NCI-H2107 treated with DMSO at 0.1 percent for 48 hours (cell line): Measurements from ENCODE around the gene ADGRG3.

Source experiments
- DNase-seq: peaks from one replicate; lab custom pipeline; 2025; ENCODE audit not compliant: unreplicated experiment; lab: John Stamatoyannopoulos, UW

ADGRG3 gene

GRCh38 chr16:57679016-57679415, 10.9 kb downstream of the ADGRG3 start:
- no peak for DNase-seq

GRCh38 chr16:57679767-57680482, 11.8 kb downstream of the ADGRG3 start:
- DNase-seq, result no peak

GRCh38 chr16:57680842-57681375, 12.8 kb downstream of the ADGRG3 start:
- no peak for DNase-seq

GRCh38 chr16:57681950-57682728, 14.0 kb downstream of the ADGRG3 start:
- no peak for DNase-seq

GRCh38 chr16:57682809-57683635, 14.9 kb downstream of the ADGRG3 start:
- no peak for DNase-seq

GRCh38 chr16:57683636-57684545, 15.8 kb downstream of the ADGRG3 start:
- DNase-seq, result no peak

GRCh38 chr16:57684626-57685358, 16.7 kb downstream of the ADGRG3 start:
- no peak for DNase-seq

- no peak for DNase-seq
Measured at GRCh38 chr16:57685633-57686032, 17.5 kb downstream of the ADGRG3 start.

- DNase-seq, result no peak
Measured at GRCh38 chr16:57686577-57686976, 18.5 kb downstream of the ADGRG3 start.

GRCh38 chr16:57687363-57687929, 19.3 kb downstream of the ADGRG3 start:
- DNase-seq, result no peak

- DNase-seq, result no peak
Measured at GRCh38 chr16:57688487-57688986, 20.4 kb downstream of the ADGRG3 start.

GRCh38 chr16:57688987-57689761, 21.1 kb downstream of the ADGRG3 start:
- no peak for DNase-seq

GRCh38 chr16:57689762-57690558, 21.9 kb downstream of the ADGRG3 start:
- no peak for DNase-seq

GRCh38 chr16:57690782-57691471, 22.8 kb downstream of the ADGRG3 start:
- no peak for DNase-seq

GRCh38 chr16:57692636-57693035, 24.5 kb downstream of the ADGRG3 start:
- no peak for DNase-seq

GRCh38 chr16:57693550-57693949, 25.4 kb downstream of the ADGRG3 start:
- peak; percentile 17 for DNase-seq

- DNase-seq, result no peak
Measured at GRCh38 chr16:57694231-57694724, 26.2 kb downstream of the ADGRG3 start.
